ENCODE data around the gene RYR1. TPM values are rescaled to one million over a fixed set of nuclear protein-coding genes. Genes with fewer than 3 reads are reported as not detected.

RYR1 gene
- total and polyA plus RNA-seq, 2 of the 8 experiments (the other 6 are each of a cell fraction or from before 2014, with no cell fraction given): 5.8 to 11.8 TPM

DNA sequence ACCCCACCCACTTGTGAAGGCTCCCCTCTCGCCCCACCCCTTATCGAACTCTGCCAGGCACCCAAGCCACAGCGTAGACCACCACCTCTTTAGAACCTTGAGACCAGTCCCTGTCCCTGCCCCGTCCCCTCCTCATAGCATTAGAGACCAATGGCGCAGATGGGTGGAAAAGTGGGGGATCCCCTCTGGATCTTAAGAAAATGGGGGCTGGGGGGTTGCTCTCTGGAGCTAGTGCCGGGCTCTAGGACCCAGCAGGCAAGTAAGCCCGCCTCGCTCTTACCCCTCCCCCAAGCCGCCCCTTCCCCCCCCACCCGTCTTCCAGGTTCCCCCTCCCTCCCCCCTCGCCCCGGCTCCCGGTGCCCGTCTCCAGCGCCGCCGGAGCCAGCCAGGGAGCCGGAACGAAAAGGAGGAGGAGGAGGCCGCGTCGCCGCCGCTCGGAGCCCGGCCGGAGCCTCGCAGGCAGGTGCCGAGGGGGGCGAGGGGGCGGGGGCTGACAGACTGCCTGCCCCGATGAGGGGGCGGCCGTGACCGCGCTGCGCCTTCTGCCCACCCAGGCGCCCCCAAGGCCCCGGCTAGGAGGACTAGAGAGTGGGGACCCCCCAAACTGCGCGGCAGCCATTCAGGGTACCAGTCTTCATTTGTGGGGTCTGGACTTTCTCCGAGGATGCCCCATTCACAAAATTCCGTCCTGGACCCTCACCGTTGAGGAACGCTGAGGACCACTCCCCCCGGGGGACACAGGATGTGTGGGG is 45.0 kb upstream of the RYR1 start, which contains the start of gene SPRED3 (continued):
- TF ChIP-seq CREB1 (IDR thresholded peaks at IDR 0.05) (no peak), EZH2 (IDR thresholded peaks at IDR 0.05; ENCODE audit: low read depth, low read length, severe bottlenecking) (no peak), GTF2F1 (IDR thresholded peaks at IDR 0.05; ENCODE audit: borderline replicate concordance, low read depth, low read length) (no peak), EGR1 (IDR thresholded peaks at IDR 0.05; ENCODE audit: borderline replicate concordance, low read depth, low read length) (peak; percentile 23; the same call in 1 of the 2 replicates), NRF1 (IDR thresholded peaks at IDR 0.05; ENCODE audit: low read depth, low read length) (no peak), PHF8 (conservative IDR thresholded peaks at IDR 0.05; ENCODE audit: low read depth, low read length) (peak; percentile 45), GABPA (IDR thresholded peaks at IDR 0.05; ENCODE audit: borderline replicate concordance, insufficient read depth, low read length) (no peak), KDM4A (IDR thresholded peaks at IDR 0.05; ENCODE audit: low read depth, low read length, severe bottlenecking) (peak; percentile 66), KDM1A (IDR thresholded peaks at IDR 0.05; ENCODE audit: borderline replicate concordance, low read length) (no peak), JUND (IDR thresholded peaks at IDR 0.05; ENCODE audit: low read length) (no peak), CHD1 (IDR thresholded peaks at IDR 0.05; ENCODE audit: low read depth, low read length) (no peak), POLR2A (IDR thresholded peaks at IDR 0.05; ENCODE audit: control extremely low read depth in 1 of 2, low read depth in 2 of 2, low read length in 2 of 2) (peak in 1 of 2 experiments; percentile 37; a peak in 1 of 3 replicates), HDAC2 (IDR thresholded peaks at IDR 0.05; ENCODE audit: borderline replicate concordance in 1 of 2, low read depth in 2 of 2, low read length in 2 of 2) (peak; percentile 6 to 46; a peak in 1 of 4 replicates)
